H1 (cell line): Measurements from ENCODE around the gene KCNS3. TPM values are rescaled to one million over a fixed set of nuclear protein-coding genes. Genes with fewer than 3 reads are reported as not detected.

Experiments used
- CTCF ChIA-PET: fragments of 300-600 bp; sonication (Branson Sonifier 250); formaldehyde crosslinking; loops from one replicate; lab custom pipeline; 2021; ENCODE audit not compliant: partially characterized antibody; lab: Charles Lee
- POLR2A ChIA-PET: fragments of 300-600 bp; sonication (Branson Sonifier 250); formaldehyde crosslinking; loops from one replicate; lab custom pipeline; 2021; ENCODE audit warnings: inconsistent platforms; ENCODE audit not compliant: partially characterized antibody; lab: Charles Lee
- DNase-seq, 2 experiments: peaks; one replicate each; pipeline versions ENCODE4 v3.0.0 to v3.0.0-alpha.2; 2010 to 2022; ENCODE audit warnings: low spot score in 2 of 2, low read depth in 1 of 2, mixed read lengths in 1 of 2
- FAIRE-seq: peaks from 2 replicates; lab custom pipeline; 2011; peaks lifted over from hg19 to GRCh38; lab: Jason Lieb, UNC
- H2AFZ ChIP-seq: 2 replicates; pipeline ENCODE4 v1.8.1; 2012; ENCODE audit warnings: low read length, inconsistent platforms
- H2AK5ac ChIP-seq: 2 replicates; pipeline ENCODE4 v1.6.1; 2013; ENCODE audit warnings: low read depth, low read length
- H2BK120ac ChIP-seq: replicated peaks from 2 replicates; pipeline ENCODE3; 2013; ENCODE audit warnings: low read depth, low read length, inconsistent platforms
- H2BK12ac ChIP-seq: 2 replicates; pipeline ENCODE4 v1.6.1; 2013; ENCODE audit warnings: low read depth, low read length
- H2BK15ac ChIP-seq: 2 replicates; pipeline ENCODE4 v1.6.1; 2013; ENCODE audit warnings: low read length
- H2BK20ac ChIP-seq: 2 replicates; pipeline ENCODE4 v1.6.1; 2013; ENCODE audit warnings: low read length
- H2BK5ac ChIP-seq: 2 replicates; pipeline ENCODE4 v1.6.1; 2013; ENCODE audit warnings: low read depth, low read length
- H3K14ac ChIP-seq: 2 replicates; pipeline ENCODE4 v1.6.1; 2013; ENCODE audit warnings: inconsistent platforms; ENCODE audit not compliant: insufficient read length
- H3K18ac ChIP-seq: 2 replicates; pipeline ENCODE4 v1.6.1; 2013; ENCODE audit warnings: low read length; ENCODE audit errors: extremely low read depth
- H3K23ac ChIP-seq: 2 replicates; pipeline ENCODE4 v1.6.1; 2013; ENCODE audit warnings: inconsistent platforms; ENCODE audit not compliant: insufficient read length
- H3K23me2 ChIP-seq: 2 replicates; pipeline ENCODE4 v1.6.1; 2013; ENCODE audit warnings: low read depth, low read length
- H3K27ac ChIP-seq: 2 replicates; pipeline ENCODE4 v1.6.1; 2011; ENCODE audit warnings: low read depth, low read length, inconsistent platforms
- H3K27me3 ChIP-seq, 4 experiments: replicated peaks in 1 of 4; 1 replicate in 1 of 4; 2 replicates in 3 of 4; pipeline versions ENCODE4 v1.6.1 to v1.8.1; 2011 to 2013; ENCODE audit warnings: low read length in 3 of 4, mild to moderate bottlenecking in 3 of 4, inconsistent platforms in 2 of 4, mixed read lengths in 2 of 4, moderate library complexity in 1 of 4; ENCODE audit not compliant: control insufficient read depth in 3 of 4, insufficient read depth in 3 of 4; ENCODE audit errors: extremely low read depth in 1 of 4
- H3K36me3 ChIP-seq, 4 experiments: 2 replicates each; pipeline versions ENCODE4 v1.6.1 to v1.8.1; 2011 to 2013; ENCODE audit warnings: mild to moderate bottlenecking in 4 of 4, low read length in 3 of 4, moderate library complexity in 2 of 4, control low read depth in 1 of 4, inconsistent platforms in 1 of 4; ENCODE audit not compliant: insufficient read depth in 4 of 4, control insufficient read depth in 2 of 4
- H3K4ac ChIP-seq: replicated peaks from 2 replicates; pipeline ENCODE3; 2013; ENCODE audit warnings: low read length, low read depth, mixed read lengths, inconsistent platforms; ENCODE audit not compliant: insufficient read length
- H3K4me1 ChIP-seq, 4 experiments: replicated peaks in 1 of 4; 1 replicate in 1 of 4; 2 replicates in 3 of 4; pipeline versions ENCODE4 v1.6.1 to v1.8.1; 2011 to 2013; ENCODE audit warnings: low read length in 3 of 4, inconsistent platforms in 2 of 4, mixed read lengths in 1 of 4; ENCODE audit not compliant: insufficient read depth in 4 of 4, control insufficient read depth in 3 of 4
- H3K4me2 ChIP-seq, 2 experiments: 2 replicates each; pipeline versions ENCODE4 v1.6.1 to v1.8.1; 2011 to 2013; ENCODE audit warnings: low read depth in 2 of 2, low read length in 2 of 2, control low read depth in 1 of 2, inconsistent platforms in 1 of 2, mild to moderate bottlenecking in 1 of 2; ENCODE audit not compliant: insufficient read depth in 1 of 2
- H3K4me3 ChIP-seq, 4 experiments: fragments of 200-600, 300-600 bp in 1 of 4; sonication (generic), shearing (Covaris generic), sonication (Bioruptor Twin) in 1 of 4; 2 replicates each; pipeline versions ENCODE4 v1.5.1 to v1.8.1; 2011 to 2016; ENCODE audit warnings: low read length in 4 of 4, low read depth in 3 of 4, control low read depth in 2 of 4, inconsistent platforms in 2 of 4, mild to moderate bottlenecking in 2 of 4, mixed read lengths in 1 of 4, moderate library complexity in 1 of 4; ENCODE audit not compliant: insufficient read depth in 2 of 4; ENCODE audit errors: extremely low read depth in 1 of 4
- H3K56ac ChIP-seq: replicated peaks from 2 replicates; pipeline ENCODE3; 2013; ENCODE audit warnings: low read depth, mild to moderate bottlenecking, mixed read lengths, low read length, inconsistent platforms; ENCODE audit not compliant: insufficient read length
- H3K79me1 ChIP-seq: 2 replicates; pipeline ENCODE4 v1.6.1; 2013; ENCODE audit warnings: low read depth, low read length, control low read depth
- H3K79me2 ChIP-seq, 2 experiments: 2 replicates each; pipeline versions ENCODE4 v1.6.1 to v1.8.1; 2012 to 2013; ENCODE audit warnings: low read length in 2 of 2, mild to moderate bottlenecking in 2 of 2, inconsistent platforms in 1 of 2; ENCODE audit not compliant: insufficient read depth in 2 of 2, control insufficient read depth in 1 of 2
- H3K9ac ChIP-seq, 4 experiments: replicated peaks in 1 of 4; 1 replicate in 1 of 4; 2 replicates in 3 of 4; pipeline versions ENCODE4 v1.6.1 to v1.8.1; 2011 to 2013; ENCODE audit warnings: low read depth in 3 of 4, low read length in 3 of 4, control low read depth in 2 of 4, mild to moderate bottlenecking in 2 of 4, moderate library complexity in 2 of 4, inconsistent platforms in 1 of 4; ENCODE audit errors: extremely low read depth in 1 of 4
- H3K9me3 ChIP-seq, 2 experiments: 2 replicates each; pipeline versions ENCODE4 v1.6.1 to v1.8.1; 2012 to 2013; ENCODE audit warnings: mild to moderate bottlenecking in 2 of 2, moderate library complexity in 2 of 2, control low read depth in 1 of 2, inconsistent platforms in 1 of 2, low read depth in 1 of 2, low read length in 1 of 2, mixed read lengths in 1 of 2; ENCODE audit not compliant: insufficient read depth in 2 of 2
- H4K20me1 ChIP-seq, 2 experiments: replicated peaks in 1 of 2; 2 replicates each; pipeline versions ENCODE3 to v1.8.1; 2011 to 2013; ENCODE audit warnings: inconsistent platforms in 2 of 2, low read length in 2 of 2, mild to moderate bottlenecking in 1 of 2; ENCODE audit not compliant: insufficient read depth in 2 of 2, control insufficient read depth in 1 of 2
- H4K5ac ChIP-seq: 2 replicates; pipeline ENCODE4 v1.6.1; 2013; ENCODE audit warnings: low read length, low read depth, mixed read lengths, inconsistent platforms; ENCODE audit not compliant: insufficient read length
- H4K8ac ChIP-seq: 2 replicates; pipeline ENCODE4 v1.8.0; 2013; ENCODE audit warnings: mild to moderate bottlenecking, moderate library complexity, low read length, inconsistent platforms; ENCODE audit not compliant: insufficient read depth; ENCODE audit errors: extremely low read depth
- H4K91ac ChIP-seq: replicated peaks from 2 replicates; pipeline ENCODE3; 2013; ENCODE audit warnings: low read length, mixed read lengths, inconsistent platforms; ENCODE audit not compliant: insufficient read length
- ASH2L ChIP-seq: fragments of 200-600, 300-600 bp; sonication (generic); IDR thresholded peaks from one replicate; pipeline ENCODE4 v1.7.1; 2017; ENCODE audit warnings: low read length
- CREB1 ChIP-seq: IDR thresholded peaks from 2 replicates; pipeline ENCODE4 v1.6.1; 2012; ENCODE audit warnings: inconsistent platforms
- CTBP2 ChIP-seq: IDR thresholded peaks from 2 replicates; pipeline ENCODE4 v1.7.0; 2011; ENCODE audit warnings: borderline replicate concordance, mild to moderate bottlenecking, moderate library complexity, mixed read lengths, low read length; ENCODE audit not compliant: insufficient read depth, insufficient read length
- EZH2 ChIP-seq: fragments of 200-600 bp; sonication (generic); IDR thresholded peaks from 2 replicates; pipeline ENCODE4 v1.7.1; 2012; ENCODE audit warnings: low read depth, mild to moderate bottlenecking, moderate library complexity, low read length, inconsistent platforms; ENCODE audit not compliant: severe bottlenecking
- FOSL1 ChIP-seq: IDR thresholded peaks from 2 replicates; pipeline ENCODE4 v1.6.1; 2011; ENCODE audit warnings: mild to moderate bottlenecking, low read depth, low read length, moderate library complexity; ENCODE audit not compliant: insufficient read depth
- JUN ChIP-seq: IDR thresholded peaks from 2 replicates; pipeline ENCODE4 v1.6.1; 2011; ENCODE audit warnings: low read depth, mild to moderate bottlenecking, improper control_type of control experiment, low read length
- JUND ChIP-seq: IDR thresholded peaks from 2 replicates; pipeline ENCODE4 v1.6.1; 2011; ENCODE audit warnings: mild to moderate bottlenecking, improper control_type of control experiment, low read length
- NANOG ChIP-seq: IDR thresholded peaks from 2 replicates; pipeline ENCODE4 v1.6.1; 2011; ENCODE audit warnings: low read length, low read depth, mild to moderate bottlenecking, inconsistent platforms; ENCODE audit not compliant: insufficient read depth, poor library complexity, severe bottlenecking
- POLR2AphosphoS5 ChIP-seq: IDR thresholded peaks from 2 replicates; pipeline ENCODE4 v1.6.1; 2011; ENCODE audit warnings: low read depth, low read length
- POU5F1 ChIP-seq: IDR thresholded peaks from 2 replicates; pipeline ENCODE4 v1.6.1; 2011; ENCODE audit warnings: low read depth, mild to moderate bottlenecking, low read length, moderate library complexity
- SIN3A ChIP-seq, 2 experiments: IDR thresholded peaks in 1 of 2; conservative IDR thresholded peaks in 1 of 2; 2 replicates each; pipeline ENCODE4 v1.6.1; 2011 to 2012; ENCODE audit warnings: low read length in 2 of 2, improper control_type of control experiment in 1 of 2, low read depth in 1 of 2, mild to moderate bottlenecking in 1 of 2
- SIRT6 ChIP-seq: IDR thresholded peaks from one replicate; pipeline ENCODE4 v1.7.1; 2012; ENCODE audit warnings: low read length, inconsistent platforms
- TAF7 ChIP-seq: optimal IDR thresholded peaks from 2 replicates; pipeline ENCODE3; 2011; ENCODE audit warnings: low read depth, mild to moderate bottlenecking, inconsistent platforms, low read length, moderate library complexity, borderline replicate concordance
- WGBS, 2 experiments: shearing (Covaris generic) in 1 of 2; methylation state at CpG; one replicate each; pipeline versions ENCODE4 v1.1.6 to v1.1.7; 2013 to 2015; ENCODE audit warnings: low lambda C conversion rate in 2 of 2, mixed read lengths in 2 of 2, inconsistent platforms in 1 of 2, low coverage in 1 of 2, missing lambda C conversion rate in 1 of 2; ENCODE audit not compliant: insufficient replicate concordance in 2 of 2, insufficient coverage in 1 of 2, insufficient read length in 1 of 2; ENCODE audit errors: extremely low coverage in 1 of 2, missing lambda C conversion rate in 1 of 2; 5-methylcytosine and 5-hydroxymethylcytosine counted together
- polyA plus RNA-seq, 7 experiments: library from polyadenylated mRNA; depleted of rRNA in 3 of 7; stranded (reverse) in 5 of 7; unstranded in 2 of 7; fragments of >200 nt in 5 of 7; fragments of 200-250 nt in 2 of 7; gene quantifications; 1 replicate in 5 of 7; 2 replicates in 1 of 7; 4 replicates in 1 of 7; pipeline versions ENCODE4 v1.2.1 to v1.2.3, GENCODE V29; 2011 to 2013; ENCODE audit warnings: missing spikeins in 2 of 7, mixed read lengths in 2 of 7
- total RNA-seq: library from RNA; stranded (reverse); fragmentation: NEBNext Ultra II Directional; extraction: Animal tissue kit (Norgen Biotek cat#: 25700); gene quantifications from 2 replicates; pipeline ENCODE4 v1.2.1, GENCODE V29; 2021

The KCNS3 gene
- total and polyA plus RNA-seq, 2 of the 8 experiments (the other 6 are each of a cell fraction or from before 2014, with no cell fraction given): 22.7 to 23.0 TPM

GRCh38 chr2:17940091-17940630 lies 61.7 kb downstream of the KCNS3 start:
- Histone ChIP-seq H3K9me3 (peaks cover 0 to 4% of the 10 kb centered on the region in 2 experiments; a peak in 1 of 4 replicates), H3K27me3 (no peaks in the 10 kb centered on the region), H3K18ac (no peak overlapping the region), H4K8ac (no peak overlapping the region), H3K79me1 (no peaks in the 10 kb centered on the region), H3K23me2 (no peaks in the 10 kb centered on the region), H3K4me1 (peaks cover 0 to 3% (median 1%) of the 10 kb centered on the region in 4 experiments; a peak in 1 of 7 replicates), H3K4me2 (no peak overlapping the region), H3K56ac (no peak overlapping the region), H3K27ac (no peak overlapping the region), H4K91ac (no peak overlapping the region), H2BK12ac (no peak overlapping the region), H2BK5ac (no peak overlapping the region), H2AFZ (no peak overlapping the region), H2BK15ac (no peak overlapping the region), H3K9ac (no peak overlapping the region), H3K14ac (no peak overlapping the region), H3K36me3 (no peaks in the 10 kb centered on the region; a peak in 1 of 8 replicates), H3K79me2 (no peaks in the 10 kb centered on the region), H2AK5ac (no peak overlapping the region), H3K23ac (no peak overlapping the region), H2BK20ac (no peak overlapping the region), H3K4me3 (no peak overlapping the region), H2BK120ac (no peak overlapping the region), H3K4ac (no peak overlapping the region), H4K20me1 (no peaks in the 10 kb centered on the region), H4K5ac (no peak overlapping the region)
- DNase-seq: no peak
- ChIA-PET POLR2A (interaction anchor here (1.4 kb wide), 1 partner anchor 9 kb away, joined by 3 read pairs; no protein-coding TSS in a partner anchor), CTCF (interaction anchor here (1.1 to 1.3 kb wide), 3 partner anchors 10 to 89 kb away, joined by 3 read pairs; no protein-coding TSS in a partner anchor)
- WGBS, 2 experiments: 93% methylated on average over 2 of the region's 2 CpGs; no CpG with 5 or more reads in 1 of the 2 experiments
- no peak for FAIRE-seq
- TF ChIP-seq SIRT6 (no peak), POU5F1 (no peak), CREB1 (no peak), CTBP2 (no peak), EZH2 (no peak), SIN3A (conservative IDR thresholded peaks at IDR 0.05 in 1 of 2, IDR thresholded peaks at IDR 0.05 in 1 of 2; ENCODE audit: low read depth in 1 of 2, low read length in 2 of 2) (no peak), TAF7 (no peak), FOSL1 (no peak), NANOG (no peak), ASH2L (no peak), JUN (no peak), POLR2AphosphoS5 (no peak), JUND (no peak)
